CD1c-positive myeloid dendritic cell (primary cell): Measurements from ENCODE around the gene CEP97.
"Not testable (repeated sequence)": the region's sequence is repeated elsewhere in the genome, so short reads cannot be mapped to it uniquely, and the experiment has no call there.

ENCODE experiments used
- DNase-seq: peaks from one replicate; pipeline ENCODE4 v3.0.0-alpha.2; 2016; ENCODE audit errors: extremely low spot score

CEP97 gene

GRCh38 chr3:101724329-101725193 lies at the start of gene CEP97:
CEP97 (plus strand) TSS chr3:101724614; CDS start chr3:101724677, 63 bp downstream.
- peak; percentile 95 for DNase-seq

GRCh38 chr3:101675709-101676215 lies 48.7 kb upstream of the CEP97 start:
- DNase-seq: peak; percentile 94

GRCh38 chr3:101676216-101676764 lies 48.1 kb upstream of the CEP97 start:
- peak; percentile 95 for DNase-seq

GRCh38 chr3:101676765-101677435 lies 47.5 kb upstream of the CEP97 start, which contains the start of gene ZBTB11:
ZBTB11 (minus strand) TSS chr3:101677132; CDS start chr3:101676914, 218 bp downstream.
- DNase-seq: peak; percentile 100

- DNase-seq: no peak
These were observed 46.8 kb upstream of the CEP97 start for GRCh38 chr3:101677436-101678286.

GRCh38 chr3:101678837-101679236 lies 45.6 kb upstream of the CEP97 start:
- not testable (repeated sequence) for DNase-seq

- no peak for DNase-seq
These were observed 43.9 kb upstream of the CEP97 start for GRCh38 chr3:101680466-101680865.

GRCh38 chr3:101685050-101685400 lies 39.4 kb upstream of the CEP97 start:
- no peak for DNase-seq

GRCh38 chr3:101685870-101686307 lies 38.5 kb upstream of the CEP97 start:
- DNase-seq: no peak

GRCh38 chr3:101687142-101687931 lies 37.1 kb upstream of the CEP97 start:
- DNase-seq: peak; percentile 66

- DNase-seq: peak; percentile 23
These were observed 35.1 kb upstream of the CEP97 start for GRCh38 chr3:101689286-101689685.

GRCh38 chr3:101690972-101691371 lies 33.4 kb upstream of the CEP97 start:
- DNase-seq: peak; percentile 40

- DNase-seq: not testable (repeated sequence)
These were observed 32.4 kb upstream of the CEP97 start for GRCh38 chr3:101691685-101692671.

GRCh38 chr3:101693540-101693939 lies 30.9 kb upstream of the CEP97 start:
- peak; percentile 48 for DNase-seq

- not testable (repeated sequence) for DNase-seq
These were observed 29.6 kb upstream of the CEP97 start for GRCh38 chr3:101694836-101695235.

- peak; percentile 79 for DNase-seq
These were observed 28.5 kb upstream of the CEP97 start for GRCh38 chr3:101695779-101696372.

- no peak for DNase-seq
These were observed 22.4 kb upstream of the CEP97 start for GRCh38 chr3:101701696-101702634.

- no peak for DNase-seq
These were observed 21.7 kb upstream of the CEP97 start for GRCh38 chr3:101702726-101703125.
